ENCODE results near the gene NIPBL.

DNA sequence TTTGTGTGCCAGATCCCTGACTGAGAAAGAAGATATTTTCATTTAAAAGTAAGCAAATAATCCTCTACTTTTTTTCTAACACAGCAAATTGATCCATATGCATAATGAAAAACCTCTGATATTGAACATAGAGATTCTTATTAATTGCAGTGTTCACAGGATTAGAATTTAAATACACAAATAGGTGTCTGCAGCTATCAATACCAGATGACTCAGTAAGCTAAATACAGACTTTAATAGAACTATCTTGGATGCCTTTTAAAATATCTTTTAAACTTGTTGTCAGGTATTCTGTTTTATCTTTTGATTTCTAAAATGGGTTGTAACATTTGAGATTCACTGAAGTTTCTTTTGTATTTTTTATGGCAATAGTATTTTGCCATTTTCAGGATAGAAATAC, 43.1 kb downstream of the NIPBL start:
- no peak for TF ChIP-seq ZFX (CRISPR knock-in tag; IDR thresholded peaks at IDR 0.05; ENCODE audit: low read depth)
- no peak for TF ChIP-seq PAWR (CRISPR knock-in tag; IDR thresholded peaks at IDR 0.05; ENCODE audit: borderline replicate concordance)
- TF ChIP-seq, protein P1, sequence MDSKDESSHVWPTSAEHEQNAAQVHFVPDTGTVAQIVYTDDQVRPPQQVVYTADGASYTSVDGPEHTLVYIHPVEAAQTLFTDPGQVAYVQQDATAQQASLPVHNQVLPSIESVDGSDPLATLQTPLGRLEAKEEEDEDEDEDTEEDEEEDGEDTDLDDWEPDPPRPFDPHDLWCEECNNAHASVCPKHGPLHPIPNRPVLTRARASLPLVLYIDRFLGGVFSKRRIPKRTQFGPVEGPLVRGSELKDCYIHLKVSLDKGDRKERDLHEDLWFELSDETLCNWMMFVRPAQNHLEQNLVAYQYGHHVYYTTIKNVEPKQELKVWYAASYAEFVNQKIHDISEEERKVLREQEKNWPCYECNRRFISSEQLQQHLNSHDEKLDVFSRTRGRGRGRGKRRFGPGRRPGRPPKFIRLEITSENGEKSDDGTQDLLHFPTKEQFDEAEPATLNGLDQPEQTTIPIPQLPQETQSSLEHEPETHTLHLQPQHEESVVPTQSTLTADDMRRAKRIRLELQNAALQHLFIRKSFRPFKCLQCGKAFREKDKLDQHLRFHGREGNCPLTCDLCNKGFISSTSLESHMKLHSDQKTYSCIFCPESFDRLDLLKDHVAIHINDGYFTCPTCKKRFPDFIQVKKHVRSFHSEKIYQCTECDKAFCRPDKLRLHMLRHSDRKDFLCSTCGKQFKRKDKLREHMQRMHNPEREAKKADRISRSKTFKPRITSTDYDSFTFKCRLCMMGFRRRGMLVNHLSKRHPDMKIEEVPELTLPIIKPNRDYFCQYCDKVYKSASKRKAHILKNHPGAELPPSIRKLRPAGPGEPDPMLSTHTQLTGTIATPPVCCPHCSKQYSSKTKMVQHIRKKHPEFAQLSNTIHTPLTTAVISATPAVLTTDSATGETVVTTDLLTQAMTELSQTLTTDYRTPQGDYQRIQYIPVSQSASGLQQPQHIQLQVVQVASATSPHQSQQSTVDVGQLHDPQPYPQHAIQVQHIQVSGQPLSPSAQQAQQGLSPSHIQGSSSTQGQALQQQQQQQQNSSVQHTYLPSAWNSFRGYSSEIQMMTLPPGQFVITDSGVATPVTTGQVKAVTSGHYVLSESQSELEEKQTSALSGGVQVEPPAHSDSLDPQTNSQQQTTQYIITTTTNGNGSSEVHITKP (CRISPR knock-in tag; IDR thresholded peaks at IDR 0.05; ENCODE audit: low read depth), result no peak
- TF ChIP-seq, protein P2, sequence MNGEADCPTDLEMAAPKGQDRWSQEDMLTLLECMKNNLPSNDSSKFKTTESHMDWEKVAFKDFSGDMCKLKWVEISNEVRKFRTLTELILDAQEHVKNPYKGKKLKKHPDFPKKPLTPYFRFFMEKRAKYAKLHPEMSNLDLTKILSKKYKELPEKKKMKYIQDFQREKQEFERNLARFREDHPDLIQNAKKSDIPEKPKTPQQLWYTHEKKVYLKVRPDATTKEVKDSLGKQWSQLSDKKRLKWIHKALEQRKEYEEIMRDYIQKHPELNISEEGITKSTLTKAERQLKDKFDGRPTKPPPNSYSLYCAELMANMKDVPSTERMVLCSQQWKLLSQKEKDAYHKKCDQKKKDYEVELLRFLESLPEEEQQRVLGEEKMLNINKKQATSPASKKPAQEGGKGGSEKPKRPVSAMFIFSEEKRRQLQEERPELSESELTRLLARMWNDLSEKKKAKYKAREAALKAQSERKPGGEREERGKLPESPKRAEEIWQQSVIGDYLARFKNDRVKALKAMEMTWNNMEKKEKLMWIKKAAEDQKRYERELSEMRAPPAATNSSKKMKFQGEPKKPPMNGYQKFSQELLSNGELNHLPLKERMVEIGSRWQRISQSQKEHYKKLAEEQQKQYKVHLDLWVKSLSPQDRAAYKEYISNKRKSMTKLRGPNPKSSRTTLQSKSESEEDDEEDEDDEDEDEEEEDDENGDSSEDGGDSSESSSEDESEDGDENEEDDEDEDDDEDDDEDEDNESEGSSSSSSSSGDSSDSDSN (CRISPR knock-in tag; IDR thresholded peaks at IDR 0.05), result no peak

Data from HepG2 (cell line).